ENCODE results near the gene RAPGEF2.

GRCh38 chr4:159366966-159367780 lies 264.3 kb downstream of the RAPGEF2 start:
- TF ChIP-seq, protein P1, sequence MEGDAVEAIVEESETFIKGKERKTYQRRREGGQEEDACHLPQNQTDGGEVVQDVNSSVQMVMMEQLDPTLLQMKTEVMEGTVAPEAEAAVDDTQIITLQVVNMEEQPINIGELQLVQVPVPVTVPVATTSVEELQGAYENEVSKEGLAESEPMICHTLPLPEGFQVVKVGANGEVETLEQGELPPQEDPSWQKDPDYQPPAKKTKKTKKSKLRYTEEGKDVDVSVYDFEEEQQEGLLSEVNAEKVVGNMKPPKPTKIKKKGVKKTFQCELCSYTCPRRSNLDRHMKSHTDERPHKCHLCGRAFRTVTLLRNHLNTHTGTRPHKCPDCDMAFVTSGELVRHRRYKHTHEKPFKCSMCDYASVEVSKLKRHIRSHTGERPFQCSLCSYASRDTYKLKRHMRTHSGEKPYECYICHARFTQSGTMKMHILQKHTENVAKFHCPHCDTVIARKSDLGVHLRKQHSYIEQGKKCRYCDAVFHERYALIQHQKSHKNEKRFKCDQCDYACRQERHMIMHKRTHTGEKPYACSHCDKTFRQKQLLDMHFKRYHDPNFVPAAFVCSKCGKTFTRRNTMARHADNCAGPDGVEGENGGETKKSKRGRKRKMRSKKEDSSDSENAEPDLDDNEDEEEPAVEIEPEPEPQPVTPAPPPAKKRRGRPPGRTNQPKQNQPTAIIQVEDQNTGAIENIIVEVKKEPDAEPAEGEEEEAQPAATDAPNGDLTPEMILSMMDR (IDR thresholded peaks at IDR 0.05), result no peak
- no peak for TF ChIP-seq POLR2A (IDR thresholded peaks at IDR 0.05)
